MM.1S (cell line): ENCODE results near the gene ZNF324.

ENCODE experiments used
- CTCF ChIP-seq: fragments of 300-600 bp; sonication (generic); IDR thresholded peaks from 2 replicates; pipeline ENCODE4 v1.5.1; 2016; ENCODE audit warnings: antibody characterized with exemption, low read length, mixed read lengths
- EZH2 ChIP-seq: fragments of 300-600 bp; sonication (generic); optimal IDR thresholded peaks from 2 replicates; pipeline ENCODE3; 2017; ENCODE audit warnings: low read depth, mild to moderate bottlenecking, antibody characterized with exemption, low read length, mixed read lengths

- no peak for TF ChIP-seq CTCF
- no peak for TF ChIP-seq EZH2
Measured at GRCh38 chr19:58466089-58466759, 656 bp upstream of the ZNF324 start.
